ENCODE data around the gene DCLRE1C.
"Not testable (repeated sequence)": the region's sequence is repeated elsewhere in the genome, so short reads cannot be mapped to it uniquely, and the experiment has no call there.

DCLRE1C gene

GRCh38 chr10:14945108-14945507 lies 8.8 kb downstream of the DCLRE1C start:
- DNase-seq (ENCODE audit: low spot score), result no peak

- DNase-seq (ENCODE audit: low spot score), result not testable (repeated sequence)
Observed at GRCh38 chr10:14942950-14943338, 11.0 kb downstream of the DCLRE1C start.

GRCh38 chr10:14942147-14942949 lies 11.5 kb downstream of the DCLRE1C start:
- DNase-seq (ENCODE audit: low spot score), result not testable (repeated sequence)

- DNase-seq (ENCODE audit: low spot score), result not testable (repeated sequence)
Observed at GRCh38 chr10:14938971-14939370, 14.9 kb downstream of the DCLRE1C start.

GRCh38 chr10:14936584-14936983 lies 17.3 kb downstream of the DCLRE1C start:
- DNase-seq (ENCODE audit: low spot score), result no peak

- DNase-seq (ENCODE audit: low spot score), result no peak
Observed at GRCh38 chr10:14930610-14931009, 23.3 kb downstream of the DCLRE1C start.

- DNase-seq (ENCODE audit: low spot score), result no peak
Observed at GRCh38 chr10:14926722-14927416, 27.0 kb downstream of the DCLRE1C start.

- DNase-seq (ENCODE audit: low spot score), result no peak
Observed at GRCh38 chr10:14926061-14926470, 27.8 kb downstream of the DCLRE1C start.

- DNase-seq (ENCODE audit: low spot score), result no peak
Observed at GRCh38 chr10:14925268-14925667, 28.6 kb downstream of the DCLRE1C start.

GRCh38 chr10:14924013-14924412 lies 29.9 kb downstream of the DCLRE1C start:
- DNase-seq (ENCODE audit: low spot score), result no peak

- no peak for DNase-seq (ENCODE audit: low spot score)
Observed at GRCh38 chr10:14918964-14919363, 34.9 kb downstream of the DCLRE1C start.

- no peak for DNase-seq (ENCODE audit: low spot score)
Observed at GRCh38 chr10:14917827-14918226, 36.1 kb downstream of the DCLRE1C start.

GRCh38 chr10:14916600-14916999 lies 37.3 kb downstream of the DCLRE1C start:
- DNase-seq (ENCODE audit: low spot score), result no peak

- DNase-seq (ENCODE audit: low spot score), result no peak
Observed at GRCh38 chr10:14911801-14912200, 42.1 kb downstream of the DCLRE1C start.

- no peak for DNase-seq (ENCODE audit: low spot score)
Observed at GRCh38 chr10:14910953-14911352, 42.9 kb downstream of the DCLRE1C start.

GRCh38 chr10:14909101-14909500 lies 44.8 kb downstream of the DCLRE1C start:
- no peak for DNase-seq (ENCODE audit: low spot score)

- not testable (repeated sequence) for DNase-seq (ENCODE audit: low spot score)
Observed at GRCh38 chr10:14907591-14907990, 46.3 kb downstream of the DCLRE1C start.

GRCh38 chr10:14906765-14907164 lies 47.1 kb downstream of the DCLRE1C start:
- DNase-seq (ENCODE audit: low spot score), result no peak

GRCh38 chr10:14905890-14906289 lies 48.0 kb downstream of the DCLRE1C start:
- DNase-seq (ENCODE audit: low spot score), result no peak

GRCh38 chr10:14904864-14905263 lies 49.0 kb downstream of the DCLRE1C start:
- DNase-seq (ENCODE audit: low spot score), result no peak

- peak; percentile 35 for DNase-seq (ENCODE audit: low spot score)
Observed at GRCh38 chr10:14904316-14904732, 49.6 kb downstream of the DCLRE1C start.

- DNase-seq (ENCODE audit: low spot score), result no peak
Observed at GRCh38 chr10:14891151-14891550, 62.7 kb downstream of the DCLRE1C start.

GRCh38 chr10:14889318-14889717 lies 64.6 kb downstream of the DCLRE1C start:
- DNase-seq (ENCODE audit: low spot score), result peak; percentile 37
